ENCODE data around the gene VTI1A. TPM values are rescaled to one million over a fixed set of nuclear protein-coding genes. Genes with fewer than 3 reads are reported as not detected.
A peak's percentile ranks its signal among the peaks of the same experiment; 100 is the strongest.

VTI1A gene
- total and polyA plus RNA-seq, 2 of the 13 experiments (the other 11 are each of a cell fraction or from before 2014, with no cell fraction given), result 11.7 to 32.7 TPM

DNA sequence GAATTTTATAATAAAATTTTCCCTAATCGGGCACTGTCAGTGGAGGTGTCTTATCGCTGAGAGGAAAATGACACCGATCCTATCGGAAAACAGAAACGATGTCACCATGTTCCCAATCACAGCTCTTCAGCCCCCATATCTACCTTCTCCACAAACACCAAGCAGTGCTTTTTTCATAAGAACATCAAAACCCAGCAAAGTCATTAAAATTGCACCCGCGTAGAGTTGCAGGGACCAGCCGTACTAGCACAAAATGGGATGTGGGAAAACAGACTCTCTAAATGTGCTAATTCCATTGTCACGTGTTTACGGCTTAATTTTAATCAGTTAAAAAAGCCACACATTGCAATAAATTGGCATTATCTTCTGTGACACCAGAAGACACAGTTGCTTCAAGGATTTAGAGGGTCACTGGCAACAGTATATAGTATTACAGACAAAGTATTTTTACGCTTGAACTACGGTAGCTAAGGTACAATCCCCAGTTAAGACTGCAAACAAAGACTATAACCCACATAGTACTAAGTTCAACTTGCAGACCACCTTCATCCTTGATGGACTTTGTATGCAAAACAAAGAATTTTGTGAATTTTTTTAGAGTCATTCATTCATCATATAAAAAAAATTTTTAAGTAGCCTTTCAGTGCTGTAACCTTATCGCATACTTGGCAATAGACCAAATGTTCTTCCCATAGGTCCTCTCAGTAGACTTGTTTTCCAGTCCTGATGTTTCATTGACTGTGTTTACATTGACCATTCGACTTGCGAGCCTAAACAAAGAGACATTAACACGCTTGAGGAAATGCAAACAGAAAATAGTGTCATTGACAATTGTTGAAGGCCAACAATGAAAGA is 116.0 kb downstream of the VTI1A start (continued):
- TF ChIP-seq, protein P1, sequence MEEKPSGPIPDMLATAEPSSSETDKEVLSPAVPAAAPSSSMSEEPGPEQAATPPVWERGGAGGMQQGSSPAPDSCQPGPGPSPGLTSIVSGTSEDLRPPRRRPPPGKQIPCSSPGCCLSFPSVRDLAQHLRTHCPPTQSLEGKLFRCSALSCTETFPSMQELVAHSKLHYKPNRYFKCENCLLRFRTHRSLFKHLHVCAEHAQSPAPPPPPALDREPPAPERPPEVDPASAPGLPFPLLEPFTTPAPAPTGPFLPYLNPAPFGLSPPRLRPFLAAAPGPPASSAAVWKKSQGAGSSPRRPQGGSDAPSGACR (CRISPR knock-in tag; IDR thresholded peaks at IDR 0.05), result peak; percentile 25; the same call in 1 of the 2 replicates
- TF ChIP-seq, protein P2, sequence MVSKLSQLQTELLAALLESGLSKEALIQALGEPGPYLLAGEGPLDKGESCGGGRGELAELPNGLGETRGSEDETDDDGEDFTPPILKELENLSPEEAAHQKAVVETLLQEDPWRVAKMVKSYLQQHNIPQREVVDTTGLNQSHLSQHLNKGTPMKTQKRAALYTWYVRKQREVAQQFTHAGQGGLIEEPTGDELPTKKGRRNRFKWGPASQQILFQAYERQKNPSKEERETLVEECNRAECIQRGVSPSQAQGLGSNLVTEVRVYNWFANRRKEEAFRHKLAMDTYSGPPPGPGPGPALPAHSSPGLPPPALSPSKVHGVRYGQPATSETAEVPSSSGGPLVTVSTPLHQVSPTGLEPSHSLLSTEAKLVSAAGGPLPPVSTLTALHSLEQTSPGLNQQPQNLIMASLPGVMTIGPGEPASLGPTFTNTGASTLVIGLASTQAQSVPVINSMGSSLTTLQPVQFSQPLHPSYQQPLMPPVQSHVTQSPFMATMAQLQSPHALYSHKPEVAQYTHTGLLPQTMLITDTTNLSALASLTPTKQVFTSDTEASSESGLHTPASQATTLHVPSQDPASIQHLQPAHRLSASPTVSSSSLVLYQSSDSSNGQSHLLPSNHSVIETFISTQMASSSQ (IDR thresholded peaks at IDR 0.05; ENCODE audit: low read depth), result peak; percentile 27; the same call in 1 of the 2 replicates
- TF ChIP-seq, protein P2 (CRISPR knock-in tag; IDR thresholded peaks at IDR 0.05; ENCODE audit: borderline replicate concordance), result peak; percentile 54; the same call in 1 of the 2 replicates
- TF ChIP-seq RBM39 (IDR thresholded peaks at IDR 0.05; ENCODE audit: low read depth, low read length, poor library complexity, severe bottlenecking) (no peak), ARID2 (CRISPR knock-in tag; IDR thresholded peaks at IDR 0.05; ENCODE audit: borderline replicate concordance) (no peak), ATF4 (CRISPR knock-in tag; IDR thresholded peaks at IDR 0.05) (peak in 1 of 2 experiments; percentile 73; a peak in 2 of 4 replicates), HNRNPL (IDR thresholded peaks at IDR 0.05; ENCODE audit: low read depth, low read length) (no peak), POLR2AphosphoS5 (IDR thresholded peaks at IDR 0.05; ENCODE audit: low read depth, low read length) (no peak), POLR2AphosphoS2 (IDR thresholded peaks at IDR 0.05; ENCODE audit: low read depth, low read length) (no peak), FOXP4 (CRISPR knock-in tag; IDR thresholded peaks at IDR 0.05) (peak; percentile 99), CENPT (CRISPR knock-in tag; IDR thresholded peaks at IDR 0.05; ENCODE audit: low read depth) (no peak), RBAK (CRISPR knock-in tag; IDR thresholded peaks at IDR 0.05) (no peak), ZNF431 (CRISPR knock-in tag; IDR thresholded peaks at IDR 0.05; ENCODE audit: borderline replicate concordance, low read depth) (no peak), STAG1 (CRISPR knock-in tag; IDR thresholded peaks at IDR 0.05) (no peak; the same call in 1 of the 2 replicates), HNRNPLL (IDR thresholded peaks at IDR 0.05; ENCODE audit: low read depth, low read length, poor library complexity, severe bottlenecking) (no peak), PPARG (CRISPR knock-in tag; conservative IDR thresholded peaks at IDR 0.05) (peak; percentile 95), YY1 (IDR thresholded peaks at IDR 0.05; ENCODE audit: insufficient read depth, insufficient replicate concordance, low read depth, low read length) (no peak), CREB1 (IDR thresholded peaks at IDR 0.05) (peak; percentile 31; the same call in 1 of the 2 replicates), CREB1 (CRISPR knock-in tag; IDR thresholded peaks at IDR 0.05) (peak; percentile 80), GATA4 (IDR thresholded peaks at IDR 0.05; ENCODE audit: borderline replicate concordance, low read depth) (peak; percentile 68; the same call in 1 of the 2 replicates), ARNT2 (CRISPR knock-in tag; IDR thresholded peaks at IDR 0.05; ENCODE audit: low read depth) (no peak), ZBTB21 (CRISPR knock-in tag; IDR thresholded peaks at IDR 0.05) (no peak)

Measured in HepG2 (cell line).